Stomach (tissue), 9 donors: ENCODE measurements around the gene LMAN1L. TPM values are rescaled to one million over a fixed set of nuclear protein-coding genes. Genes with fewer than 3 reads are reported as not detected.

Experiments used
- DNase-seq, 2 donors: peaks; one replicate each; pipeline versions ENCODE4 v3.0.0 to v3.0.0-alpha.2; 2013 to 2019
- H3K27ac ChIP-seq, 5 donors: fragments of 200-600 bp in 4 of 5; sonication (generic) in 4 of 5; one replicate each; pipeline ENCODE4 v1.5.1; 2013 to 2019; ENCODE audit warnings: mild to moderate bottlenecking in 1 of 5, moderate library complexity in 1 of 5
- H3K27me3 ChIP-seq, 3 donors: fragments of 200-600 bp; sonication (generic); one replicate each; pipeline ENCODE4 v1.5.1; 2017 to 2019; ENCODE audit warnings: mixed run types in 1 of 3
- H3K36me3 ChIP-seq, 4 donors: fragments of 200-600 bp; sonication (generic); 1 replicate in 3 of 4; 2 replicates in 1 of 4; pipeline ENCODE4 v1.5.1; 2016 to 2019
- H3K4me1 ChIP-seq, 4 donors: fragments of 200-600 bp; sonication (generic); one replicate each; pipeline ENCODE4 v1.5.1; 2016 to 2019
- H3K4me3 ChIP-seq, 4 donors: fragments of 200-600 bp; sonication (generic) in 3 of 4; one replicate each; pipeline ENCODE4 v1.5.1; 2016 to 2019; ENCODE audit warnings: mild to moderate bottlenecking in 1 of 4
- H3K9me3 ChIP-seq, 4 donors: fragments of 200-600 bp; sonication (generic); one replicate each; pipeline ENCODE4 v1.5.1; 2016 to 2019
- EP300 ChIP-seq: sonication (generic); formaldehyde crosslinking; IDR thresholded peaks from one replicate; pipeline ENCODE4 v1.6.1; 2017; ENCODE audit warnings: antibody characterized with exemption
- POLR2A ChIP-seq, 4 donors: fragments of 450-650 bp; IDR thresholded peaks; one replicate each; pipeline ENCODE4 v1.6.1; 2016; ENCODE audit warnings: antibody characterized with exemption in 4 of 4, control low read depth in 2 of 4, mild to moderate bottlenecking in 1 of 4, moderate library complexity in 1 of 4
- POLR2AphosphoS5 ChIP-seq, 3 donors: sonication (generic); formaldehyde crosslinking; IDR thresholded peaks; one replicate each; pipeline ENCODE4 v1.6.1; 2016; ENCODE audit warnings: antibody characterized with exemption in 3 of 3
- WGBS, 5 donors: extraction: QIAGEN DNeasy Blood & Tissue Kit in 3 of 5; methylation state at CpG; one replicate each; pipeline versions ENCODE4 v1.1.5 to v1.1.7; 2013 to 2018; 5-methylcytosine and 5-hydroxymethylcytosine counted together
- intact Hi-C: fragments of 100-400 bp; cut with DNase I; formaldehyde crosslinking; loops from one replicate; pipeline ENCODE4 v1.15.1; 2023; ENCODE audit warnings: low total_unique reads
- polyA plus RNA-seq, 3 donors: library from polyadenylated mRNA; stranded (reverse); fragments of 200-250 nt; gene quantifications; one replicate each; pipeline ENCODE4 v1.2.3, GENCODE V29; 2013
- small RNA-seq, 4 donors: library from RNA; depleted of rRNA; stranded (forward); fragments of <200 nt; gene quantifications; one replicate each; pipeline ENCODE3, GENCODE V24; 2016
- total RNA-seq, 5 donors: library from RNA; depleted of rRNA; stranded (reverse); fragments of >200 nt; gene quantifications; one replicate each; pipeline versions ENCODE4 v1.1.0 to v1.2.3, GENCODE V29; 2014 to 2016
- TF ChIP-seq, protein P1 (sequence below), 7 experiments: fragments of 450-650 bp in 4 of 7; fragments of 200-600 bp in 3 of 7; sonication (generic) in 3 of 7; IDR thresholded peaks; one replicate each; pipeline ENCODE4 v1.5.1; 2016 to 2019; ENCODE audit warnings: antibody characterized with exemption in 7 of 7, control low read depth in 2 of 7, mild to moderate bottlenecking in 1 of 7
- donor health status: healthy with polysubstance abuse.
- donor health status: Bipolar disorder and iron deficiency.
- donor health status: healthy.

Gene LMAN1L
- total and polyA plus RNA-seq, 8 donors, result 5.9 to 83.5 TPM; not detected in 6

DNA sequence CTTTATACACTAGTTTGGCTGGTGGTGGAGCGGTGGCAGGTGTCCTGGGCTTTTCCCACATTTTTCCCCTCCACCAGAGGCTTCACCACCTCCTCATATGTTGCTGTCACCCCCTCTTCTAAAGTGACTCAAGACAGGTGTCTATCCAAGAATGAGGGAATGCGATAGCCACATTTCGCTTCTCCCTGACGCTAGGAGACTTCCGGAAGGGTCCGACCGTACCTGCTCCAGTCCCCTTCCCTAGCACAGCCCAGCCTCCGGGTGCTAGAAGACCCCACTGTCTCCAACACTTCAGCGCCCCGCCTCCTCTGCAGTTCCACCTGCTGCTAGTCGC, 60.0 kb downstream of the LMAN1L start:
- Histone ChIP-seq H3K27me3 (no peaks in the 10 kb centered on the region), H3K27ac (peak overlapping the region; percentile 90 to 97 (median 94)), H3K4me3 (peak overlapping the region; percentile 59 to 68 (median 62)), H3K36me3 (no peaks in the 10 kb centered on the region), H3K4me1 (peaks cover 48 to 60% (median 57%) of the 10 kb centered on the region in 4 donors), H3K9me3 (no peaks in the 10 kb centered on the region)
- intact Hi-C loops, result no loop called here
- DNase-seq, result no peak
- WGBS, 5 donors, result 0 to 1% (median 0%) methylated on average over 5 to 11 of the region's 11 CpGs
- no peak for TF ChIP-seq EP300
- TF ChIP-seq, protein P1, sequence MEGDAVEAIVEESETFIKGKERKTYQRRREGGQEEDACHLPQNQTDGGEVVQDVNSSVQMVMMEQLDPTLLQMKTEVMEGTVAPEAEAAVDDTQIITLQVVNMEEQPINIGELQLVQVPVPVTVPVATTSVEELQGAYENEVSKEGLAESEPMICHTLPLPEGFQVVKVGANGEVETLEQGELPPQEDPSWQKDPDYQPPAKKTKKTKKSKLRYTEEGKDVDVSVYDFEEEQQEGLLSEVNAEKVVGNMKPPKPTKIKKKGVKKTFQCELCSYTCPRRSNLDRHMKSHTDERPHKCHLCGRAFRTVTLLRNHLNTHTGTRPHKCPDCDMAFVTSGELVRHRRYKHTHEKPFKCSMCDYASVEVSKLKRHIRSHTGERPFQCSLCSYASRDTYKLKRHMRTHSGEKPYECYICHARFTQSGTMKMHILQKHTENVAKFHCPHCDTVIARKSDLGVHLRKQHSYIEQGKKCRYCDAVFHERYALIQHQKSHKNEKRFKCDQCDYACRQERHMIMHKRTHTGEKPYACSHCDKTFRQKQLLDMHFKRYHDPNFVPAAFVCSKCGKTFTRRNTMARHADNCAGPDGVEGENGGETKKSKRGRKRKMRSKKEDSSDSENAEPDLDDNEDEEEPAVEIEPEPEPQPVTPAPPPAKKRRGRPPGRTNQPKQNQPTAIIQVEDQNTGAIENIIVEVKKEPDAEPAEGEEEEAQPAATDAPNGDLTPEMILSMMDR (IDR thresholded peaks at IDR 0.05), result no peak

DNA sequence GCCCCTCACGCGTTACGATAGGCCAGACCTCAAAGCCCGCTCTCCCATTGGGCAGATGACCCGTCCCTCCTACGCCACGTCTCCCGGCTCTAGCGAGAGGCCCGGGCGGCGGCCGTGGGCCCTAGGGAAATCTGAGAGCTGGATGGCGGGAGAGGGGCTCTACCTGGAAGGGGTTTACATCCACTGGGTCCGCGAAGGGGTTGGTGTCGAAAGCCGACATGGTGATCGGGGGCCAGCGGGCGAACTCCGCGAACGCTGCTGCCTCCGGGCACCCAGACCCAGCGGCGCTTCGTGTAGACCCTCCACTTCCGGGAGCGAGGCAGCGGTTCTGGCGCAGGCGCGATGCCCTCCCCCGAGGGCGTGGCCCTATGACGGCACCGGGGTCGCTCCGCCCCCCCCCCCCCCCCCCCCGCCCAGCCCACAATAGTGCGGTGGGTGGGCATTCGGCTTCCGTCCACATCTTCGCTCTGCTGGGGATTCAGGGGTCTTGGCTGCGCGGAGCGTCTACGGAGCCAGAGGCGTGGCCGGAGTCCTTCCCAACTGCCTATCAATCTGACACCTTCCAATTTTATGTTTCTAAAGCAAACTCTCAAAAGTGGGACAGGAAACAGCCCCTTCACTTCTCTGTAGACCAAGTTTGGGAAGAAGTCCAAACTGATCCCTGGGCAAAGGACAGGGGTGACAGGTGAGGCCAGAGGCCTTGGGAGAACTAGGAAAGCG, 60.6 kb downstream of the LMAN1L start, which contains the start of gene SCAMP2:
Gene SCAMP2, minus strand, starts transcription at position 330 of the 720 bp plus-strand sequence. Its CDS starts 110 bp downstream, at position 220.
- Histone ChIP-seq H3K36me3 (no peaks in the 10 kb centered on the region), H3K27ac (peak within 1 kb of the TSS; percentile 90 to 97 (median 94)), H3K4me3 (peak within 1 kb of the TSS; percentile 59 to 68 (median 62)), H3K4me1 (peaks cover 43 to 55% (median 53%) of the 10 kb centered on the region in 4 donors), H3K9me3 (no peaks in the 10 kb centered on the region), H3K27me3 (no peaks in the 10 kb centered on the region)
- peak; percentile 94 to 98 for DNase-seq
- TF ChIP-seq POLR2AphosphoS5 (IDR thresholded peaks at IDR 0.05) (peak; percentile 8 to 96 (median 92)), POLR2A (IDR thresholded peaks at IDR 0.05) (peak in 1 of 4 donors; percentile 72), EP300 (no peak)
- TF ChIP-seq, protein P1 (IDR thresholded peaks at IDR 0.05), result no peak
- intact Hi-C loops, result no loop called here
- WGBS, 5 donors, result 0 to 1% (median 1%) methylated on average over 16 to 51 of the region's 52 CpGs

DNA sequence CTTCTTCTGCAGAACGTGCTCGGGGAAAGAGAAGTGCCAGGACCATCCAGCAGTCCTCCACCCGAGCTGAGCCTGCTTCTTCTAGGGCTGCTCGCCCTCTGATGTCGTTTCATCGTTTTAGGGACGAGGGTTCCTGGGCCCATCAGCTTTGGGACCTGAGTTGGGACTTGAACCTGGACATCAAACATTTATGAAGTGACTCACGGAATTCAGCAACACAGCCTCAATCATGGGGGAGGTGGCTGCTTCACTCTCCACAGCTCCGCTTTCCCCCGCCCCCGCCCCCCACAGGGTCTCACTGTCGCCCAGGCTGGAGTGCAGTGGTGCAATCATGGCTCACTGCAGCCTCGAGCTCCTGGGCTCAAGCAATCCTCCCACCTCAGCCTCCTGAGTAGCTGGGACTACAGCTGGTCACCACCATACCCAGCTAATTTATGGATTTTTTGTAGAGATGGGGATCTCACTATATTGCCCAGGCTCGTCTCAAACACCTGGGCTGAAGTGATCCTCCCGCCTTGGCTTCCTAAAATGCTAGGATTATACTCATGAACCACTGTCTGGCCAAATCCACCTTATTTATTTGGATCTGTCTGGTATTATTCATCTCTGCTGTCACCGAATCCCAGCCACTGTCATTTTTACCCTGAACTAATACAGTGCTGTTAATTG, 61.3 kb downstream of the LMAN1L start:
- Histone ChIP-seq H3K27me3 (no peaks in the 10 kb centered on the region), H3K9me3 (no peaks in the 10 kb centered on the region), H3K27ac (peak overlapping the region; percentile 51 to 95 (median 94)), H3K36me3 (no peaks in the 10 kb centered on the region), H3K4me1 (peaks cover 36 to 48% (median 46%) of the 10 kb centered on the region in 4 donors), H3K4me3 (peak overlapping the region; percentile 59 to 68 (median 62))
- TF ChIP-seq POLR2A (IDR thresholded peaks at IDR 0.05) (no peak), EP300 (no peak)
- DNase-seq, result peak in 1 of 2 donors; percentile 57
- WGBS, 5 donors, result 23 to 32% (median 28%) methylated on average over 15 to 16 of the region's 16 CpGs
- intact Hi-C loops, result no loop called here

Small RNA genes within 50 kb of the gene (small RNA-seq; reads per million reads assigned to genes)
- 0 reads per million in 4 donors for gene CPLX3
- 0 reads per million in 4 donors for gene MIR4513
- 0 to 0.89 (median 0.47) reads per million in 4 donors for gene MIR6882

Other genes with a start within 250 kb of the LMAN1L start
- gene CLK3, start 197.0 kb upstream of the LMAN1L start, total RNA-seq, result 100 to 1,000 TPM in 4 of 5 donors, 10 to 100 TPM in 1; 50.1 to 226 (median 120) TPM
- gene CLK3, start 197.0 kb upstream of the LMAN1L start, polyA plus RNA-seq, result 10 to 100 TPM; 47.6 to 71.5 (median 57.1) TPM
- gene EDC3, start 116.8 kb upstream of the LMAN1L start, total RNA-seq, result 10 to 100 TPM; 12.1 to 42.6 (median 17.4) TPM
- 10 to 100 TPM in 2 of 3 donors, 1 to 10 TPM in 1; 8.8 to 10.5 (median 10.2) TPM for gene EDC3, start 116.8 kb upstream of the LMAN1L start, polyA plus RNA-seq
- under 1 TPM in 3 of 5 donors, not detected in 2; 0.37 to 0.58 (median 0.43) TPM for gene CYP1A1, start 87.3 kb upstream of the LMAN1L start, total RNA-seq
- under 1 TPM in 1 of 3 donors, not detected in 2; 0.20 TPM for gene CYP1A1, start 87.3 kb upstream of the LMAN1L start, polyA plus RNA-seq
- gene CYP1A2, start 64.0 kb upstream of the LMAN1L start, total RNA-seq, result not detected
- gene CYP1A2, start 64.0 kb upstream of the LMAN1L start, polyA plus RNA-seq, result not detected
- gene CSK, start 30.8 kb upstream of the LMAN1L start, total RNA-seq, result 10 to 100 TPM; 15.2 to 61.0 (median 20.7) TPM
- 10 to 100 TPM; 21.8 to 33.4 (median 26.2) TPM for gene CSK, start 30.8 kb upstream of the LMAN1L start, polyA plus RNA-seq
- 10 to 100 TPM in 2 of 5 donors, not detected in 3; 37.5 to 57.8 TPM for gene CPLX3, start 13.8 kb downstream of the LMAN1L start, total RNA-seq
- gene CPLX3, start 13.8 kb downstream of the LMAN1L start, polyA plus RNA-seq, result 1 to 10 TPM in 1 of 3 donors, under 1 TPM in 1, not detected in 1; 0.61 to 1.4 TPM
- 100 to 1,000 TPM in 2 of 5 donors, 10 to 100 TPM in 3; 25.0 to 251 (median 50.7) TPM for gene ULK3, start 30.3 kb downstream of the LMAN1L start, total RNA-seq
- gene ULK3, start 30.3 kb downstream of the LMAN1L start, polyA plus RNA-seq, result 10 to 100 TPM; 19.4 to 42.4 (median 24.0) TPM
- 100 to 1,000 TPM in 2 of 5 donors, 10 to 100 TPM in 3; 30.3 to 134 (median 45.5) TPM for gene SCAMP2, start 60.5 kb downstream of the LMAN1L start, total RNA-seq
- 10 to 100 TPM; 16.8 to 46.0 (median 20.3) TPM for gene SCAMP2, start 60.5 kb downstream of the LMAN1L start, polyA plus RNA-seq
- 10 to 100 TPM; 17.0 to 35.7 (median 20.4) TPM for gene MPI, start 77.2 kb downstream of the LMAN1L start, total RNA-seq
- gene MPI, start 77.2 kb downstream of the LMAN1L start, polyA plus RNA-seq, result 10 to 100 TPM; 18.4 to 20.7 (median 20.3) TPM
- 10 to 100 TPM; 12.3 to 85.3 (median 49.5) TPM for gene FAM219B, start 94.0 kb downstream of the LMAN1L start, total RNA-seq
- 10 to 100 TPM; 16.9 to 35.2 (median 28.9) TPM for gene FAM219B, start 94.0 kb downstream of the LMAN1L start, polyA plus RNA-seq
- 100 to 1,000 TPM in 2 of 5 donors, 10 to 100 TPM in 3; 44.0 to 156 (median 61.1) TPM for gene COX5A, start 125.2 kb downstream of the LMAN1L start, total RNA-seq
- 100 to 1,000 TPM; 298 to 516 (median 464) TPM for gene COX5A, start 125.2 kb downstream of the LMAN1L start, polyA plus RNA-seq
- gene RPP25, start 143.9 kb downstream of the LMAN1L start, total RNA-seq, result 10 to 100 TPM in 1 of 5 donors, 1 to 10 TPM in 4; 2.8 to 59.4 (median 7.6) TPM
- gene RPP25, start 143.9 kb downstream of the LMAN1L start, polyA plus RNA-seq, result 10 to 100 TPM in 1 of 3 donors, 1 to 10 TPM in 2; 8.7 to 10.1 (median 9.3) TPM
- 10 to 100 TPM in 3 of 5 donors, 1 to 10 TPM in 2; 1.8 to 70.1 (median 13.4) TPM for gene SCAMP5, start 182.7 kb downstream of the LMAN1L start, total RNA-seq
- gene SCAMP5, start 182.7 kb downstream of the LMAN1L start, polyA plus RNA-seq, result 10 to 100 TPM in 2 of 3 donors, 1 to 10 TPM in 1; 8.8 to 12.7 (median 12.4) TPM
- gene PPCDC, start 210.8 kb downstream of the LMAN1L start, total RNA-seq, result 10 to 100 TPM in 4 of 5 donors, 1 to 10 TPM in 1; 3.2 to 74.1 (median 35.7) TPM
- gene PPCDC, start 210.8 kb downstream of the LMAN1L start, polyA plus RNA-seq, result 10 to 100 TPM; 19.7 to 24.6 (median 21.0) TPM